Vagina (tissue), 2 donors: ENCODE measurements around the gene OTOF. TPM values are rescaled to one million over a fixed set of nuclear protein-coding genes. Genes with fewer than 3 reads are reported as not detected.

Experiments used
- DNase-seq, 2 donors: peaks; one replicate each; pipeline ENCODE4 v3.0.0-alpha.2; 2017; ENCODE audit errors: extremely low spot score in 2 of 2
- H3K27ac ChIP-seq: fragments of 200-600 bp; sonication (generic); one replicate; pipeline ENCODE4 v1.5.1; 2019
- H3K27me3 ChIP-seq: fragments of 200-600 bp; sonication (generic); one replicate; pipeline ENCODE4 v1.5.1; 2019
- H3K36me3 ChIP-seq, 2 donors: fragments of 200-600 bp; sonication (generic); one replicate each; pipeline ENCODE4 v1.5.1; 2017 to 2019
- H3K4me1 ChIP-seq: fragments of 200-600 bp; sonication (generic); one replicate; pipeline ENCODE4 v1.5.1; 2019
- H3K4me3 ChIP-seq, 2 donors: fragments of 200-600 bp; sonication (generic); 1 replicate in 1 of 2; 2 replicates in 1 of 2; pipeline ENCODE4 v1.5.1; 2016 to 2019
- H3K9me3 ChIP-seq: fragments of 200-600 bp; sonication (generic); one replicate; pipeline ENCODE4 v1.5.1; 2019
- POLR2A ChIP-seq, 2 donors: fragments of 450-650 bp; IDR thresholded peaks; one replicate each; pipeline ENCODE4 v1.6.1; 2017; ENCODE audit warnings: antibody characterized with exemption in 2 of 2, mild to moderate bottlenecking in 2 of 2, moderate library complexity in 2 of 2
- POLR2AphosphoS5 ChIP-seq, 2 donors: sonication (generic); formaldehyde crosslinking; IDR thresholded peaks; one replicate each; pipeline ENCODE4 v1.9.0; 2017; ENCODE audit warnings: antibody characterized with exemption in 2 of 2, mild to moderate bottlenecking in 2 of 2, low read depth in 1 of 2; ENCODE audit not compliant: insufficient read depth in 1 of 2
- intact Hi-C: fragments of 100-400 bp; cut with DNase I; formaldehyde crosslinking; loops from one replicate; pipeline ENCODE4 v1.15.1; 2023
- total RNA-seq: library from RNA; depleted of rRNA; stranded (reverse); fragments of >200 nt; gene quantifications from one replicate; pipeline ENCODE4 v1.2.3, GENCODE V29; 2016
- TF ChIP-seq, protein P1 (sequence below), 3 experiments: fragments of 450-650 bp in 2 of 3; fragments of 200-600 bp in 1 of 3; sonication (generic) in 1 of 3; IDR thresholded peaks; one replicate each; pipeline ENCODE4 v1.5.1; 2017 to 2019; ENCODE audit warnings: antibody characterized with exemption in 3 of 3, mild to moderate bottlenecking in 2 of 3, moderate library complexity in 2 of 3

OTOF gene
- total RNA-seq, 1 donor from 2014 or later, result 0.49 TPM

DNA sequence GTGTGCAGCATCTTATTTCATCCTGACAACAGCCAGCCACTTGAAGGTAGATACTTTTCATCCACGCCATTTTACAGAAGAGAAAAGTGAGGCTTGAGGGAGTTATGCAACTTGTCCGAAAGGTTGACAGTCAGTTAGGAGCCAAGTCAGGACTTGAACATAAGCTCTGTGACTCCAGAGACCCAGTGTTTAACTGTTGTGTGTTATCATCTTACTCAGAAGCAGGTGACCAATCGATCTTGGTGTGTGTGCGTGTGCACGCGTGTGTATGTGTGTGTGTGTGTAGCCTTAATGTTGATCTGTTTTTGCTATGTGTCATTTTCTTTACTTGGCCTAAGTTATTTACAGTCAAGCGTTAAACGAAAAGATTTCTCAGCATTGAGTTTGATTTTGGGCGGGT lies 54.2 kb downstream of the OTOF start:
- Histone ChIP-seq H3K36me3 (no peaks in the 10 kb centered on the region), H3K4me3 (no peak overlapping the region), H3K27ac (no peak overlapping the region), H3K9me3 (no peaks in the 10 kb centered on the region), H3K27me3 (no peaks in the 10 kb centered on the region), H3K4me1 (no peaks in the 10 kb centered on the region)
- intact Hi-C loops, result no loop called here
- DNase-seq, result no peak
- TF ChIP-seq POLR2A (IDR thresholded peaks at IDR 0.05) (no peak), POLR2AphosphoS5 (IDR thresholded peaks at IDR 0.05; ENCODE audit: insufficient read depth in 1 of 2, low read depth in 1 of 2) (no peak)
- TF ChIP-seq, protein P1, sequence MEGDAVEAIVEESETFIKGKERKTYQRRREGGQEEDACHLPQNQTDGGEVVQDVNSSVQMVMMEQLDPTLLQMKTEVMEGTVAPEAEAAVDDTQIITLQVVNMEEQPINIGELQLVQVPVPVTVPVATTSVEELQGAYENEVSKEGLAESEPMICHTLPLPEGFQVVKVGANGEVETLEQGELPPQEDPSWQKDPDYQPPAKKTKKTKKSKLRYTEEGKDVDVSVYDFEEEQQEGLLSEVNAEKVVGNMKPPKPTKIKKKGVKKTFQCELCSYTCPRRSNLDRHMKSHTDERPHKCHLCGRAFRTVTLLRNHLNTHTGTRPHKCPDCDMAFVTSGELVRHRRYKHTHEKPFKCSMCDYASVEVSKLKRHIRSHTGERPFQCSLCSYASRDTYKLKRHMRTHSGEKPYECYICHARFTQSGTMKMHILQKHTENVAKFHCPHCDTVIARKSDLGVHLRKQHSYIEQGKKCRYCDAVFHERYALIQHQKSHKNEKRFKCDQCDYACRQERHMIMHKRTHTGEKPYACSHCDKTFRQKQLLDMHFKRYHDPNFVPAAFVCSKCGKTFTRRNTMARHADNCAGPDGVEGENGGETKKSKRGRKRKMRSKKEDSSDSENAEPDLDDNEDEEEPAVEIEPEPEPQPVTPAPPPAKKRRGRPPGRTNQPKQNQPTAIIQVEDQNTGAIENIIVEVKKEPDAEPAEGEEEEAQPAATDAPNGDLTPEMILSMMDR (IDR thresholded peaks at IDR 0.05), result no peak

DNA sequence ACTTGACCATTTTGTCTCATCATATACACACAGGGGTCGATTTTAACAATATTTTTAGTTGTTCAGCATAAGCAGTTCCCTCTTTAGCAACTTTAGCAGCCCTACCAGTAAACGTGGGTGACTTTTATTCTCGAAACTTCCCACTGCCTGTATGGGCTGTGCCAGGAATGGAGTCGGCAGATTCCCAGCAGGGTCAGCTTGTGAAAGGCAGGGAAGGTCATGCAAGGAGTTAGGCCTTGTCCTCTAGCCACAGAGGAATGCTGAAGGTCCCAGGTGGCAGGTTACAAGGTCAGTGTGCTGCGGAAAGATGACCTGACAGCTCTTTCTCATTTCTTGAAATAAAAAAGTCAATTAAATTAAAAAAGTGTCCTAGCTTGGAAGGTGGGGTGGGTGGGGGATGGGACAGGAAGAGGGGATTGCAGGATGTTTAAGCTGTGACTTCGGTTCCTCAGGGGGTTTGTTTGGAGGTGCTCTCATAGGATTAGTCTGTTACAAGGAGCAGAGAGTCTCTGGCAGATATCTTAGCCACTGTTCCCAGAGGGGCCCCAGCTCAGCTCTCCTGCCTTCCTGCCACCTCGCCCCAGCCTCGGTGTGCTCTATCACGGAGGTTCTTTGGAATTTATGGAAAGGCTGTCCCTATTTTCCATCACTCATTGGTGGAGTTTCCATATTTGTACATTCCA lies 54.8 kb downstream of the OTOF start:
- H3K27ac ChIP-seq, result no peak overlapping the region
- TF ChIP-seq POLR2A (IDR thresholded peaks at IDR 0.05) (no peak), POLR2AphosphoS5 (IDR thresholded peaks at IDR 0.05; ENCODE audit: insufficient read depth in 1 of 2, low read depth in 1 of 2) (no peak)
- TF ChIP-seq, protein P1 (IDR thresholded peaks at IDR 0.05), result no peak
- H3K4me1 ChIP-seq, result no peaks in the 10 kb centered on the region
- intact Hi-C loops, result no loop called here
- no peaks in the 10 kb centered on the region for H3K27me3 ChIP-seq
- no peaks in the 10 kb centered on the region for H3K36me3 ChIP-seq
- no peaks in the 10 kb centered on the region for H3K9me3 ChIP-seq
- no peak overlapping the region for H3K4me3 ChIP-seq
- DNase-seq, result no peak

DNA sequence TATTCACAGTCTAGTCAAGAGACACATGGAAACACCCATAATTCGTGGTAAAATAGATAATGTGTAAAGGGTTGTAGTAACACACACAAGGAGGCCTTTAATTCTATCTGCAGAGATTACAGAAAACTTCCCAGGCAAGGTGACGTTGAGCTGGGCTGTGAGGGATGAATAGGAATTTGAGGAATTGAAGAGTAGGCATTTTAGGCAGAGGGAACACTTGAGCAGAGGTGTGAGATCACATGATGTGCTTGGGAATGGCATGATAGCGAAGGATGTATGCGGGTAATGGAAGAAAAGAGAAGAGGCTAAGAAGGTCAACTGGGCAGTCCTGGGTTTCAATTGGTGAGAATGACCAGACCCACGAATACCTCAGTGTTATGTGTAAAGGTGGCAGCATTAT lies 56.0 kb downstream of the OTOF start:
- H3K27me3 ChIP-seq, result no peaks in the 10 kb centered on the region
- no peaks in the 10 kb centered on the region for H3K36me3 ChIP-seq
- H3K9me3 ChIP-seq, result no peaks in the 10 kb centered on the region
- intact Hi-C loops, result no loop called here
- no peak overlapping the region for H3K27ac ChIP-seq
- no peak overlapping the region for H3K4me3 ChIP-seq
- no peak for TF ChIP-seq POLR2AphosphoS5 (IDR thresholded peaks at IDR 0.05; ENCODE audit: insufficient read depth in 1 of 2, low read depth in 1 of 2)
- TF ChIP-seq POLR2A (IDR thresholded peaks at IDR 0.05), result no peak
- TF ChIP-seq, protein P1 (IDR thresholded peaks at IDR 0.05), result no peak
- H3K4me1 ChIP-seq, result no peaks in the 10 kb centered on the region
- no peak for DNase-seq

DNA sequence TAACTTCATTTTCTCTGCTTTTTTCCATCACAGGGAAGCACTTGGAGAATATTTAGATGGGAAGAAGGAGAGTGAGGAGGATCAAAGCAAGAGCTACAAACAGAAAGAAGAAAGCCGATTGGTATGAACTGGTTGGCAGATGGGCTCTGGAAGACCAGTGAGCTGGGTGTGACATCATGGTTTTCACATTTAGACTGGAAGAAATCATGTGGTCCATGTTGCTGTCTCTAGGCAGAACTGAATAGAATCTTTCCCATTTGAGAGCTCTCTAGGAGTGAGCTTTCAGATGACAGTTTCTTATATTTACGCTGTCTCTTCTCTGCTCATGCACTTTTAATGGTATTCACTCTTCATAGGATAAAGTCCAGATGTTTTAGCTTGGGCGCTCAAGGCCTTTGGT lies 63.6 kb downstream of the OTOF start:
- Histone ChIP-seq H3K27me3 (no peaks in the 10 kb centered on the region), H3K4me1 (no peaks in the 10 kb centered on the region), H3K9me3 (no peaks in the 10 kb centered on the region), H3K4me3 (no peak overlapping the region), H3K27ac (no peak overlapping the region), H3K36me3 (no peaks in the 10 kb centered on the region)
- intact Hi-C loops, result no loop called here
- TF ChIP-seq POLR2A (IDR thresholded peaks at IDR 0.05), result no peak
- TF ChIP-seq, protein P1 (IDR thresholded peaks at IDR 0.05), result no peak
- TF ChIP-seq POLR2AphosphoS5 (IDR thresholded peaks at IDR 0.05; ENCODE audit: insufficient read depth in 1 of 2, low read depth in 1 of 2), result no peak
- DNase-seq, result no peak

DNA sequence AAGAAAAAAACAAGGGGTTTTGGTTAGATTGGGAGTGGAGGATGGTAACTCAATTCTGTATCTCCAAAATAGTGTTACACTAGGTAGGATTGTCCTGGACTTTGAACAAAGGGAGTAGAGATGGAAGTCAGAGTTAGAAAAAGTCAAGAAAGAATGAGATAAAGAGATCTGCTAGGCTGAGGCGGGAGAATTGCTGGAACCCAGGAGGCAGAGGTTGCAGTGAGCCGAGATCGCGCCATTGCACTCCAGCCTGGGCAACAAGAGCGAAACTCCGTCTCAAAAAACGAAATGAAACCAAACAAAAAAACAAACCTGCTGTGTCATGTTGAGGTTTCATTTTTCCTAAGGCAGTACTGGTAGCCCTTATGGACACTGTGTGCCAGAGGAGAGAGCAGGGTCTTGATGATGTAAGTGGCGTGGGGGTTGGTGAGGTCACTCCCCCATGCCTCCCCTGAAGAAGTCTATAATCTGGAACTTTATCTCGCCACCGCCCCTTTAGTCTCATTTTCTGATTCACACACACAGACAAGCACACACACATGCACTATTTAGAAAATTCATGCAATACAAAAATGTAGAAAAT lies 65.7 kb downstream of the OTOF start:
- Histone ChIP-seq H3K36me3 (no peaks in the 10 kb centered on the region), H3K4me3 (no peak overlapping the region), H3K9me3 (no peaks in the 10 kb centered on the region), H3K27ac (no peak overlapping the region), H3K4me1 (no peaks in the 10 kb centered on the region), H3K27me3 (no peaks in the 10 kb centered on the region)
- TF ChIP-seq POLR2A (IDR thresholded peaks at IDR 0.05), result no peak
- TF ChIP-seq, protein P1 (IDR thresholded peaks at IDR 0.05), result no peak
- no peak for TF ChIP-seq POLR2AphosphoS5 (IDR thresholded peaks at IDR 0.05; ENCODE audit: insufficient read depth in 1 of 2, low read depth in 1 of 2)
- no peak for DNase-seq
- intact Hi-C loops, result no loop called here
